Urinary bladder (tissue), 4 donors: ENCODE results near the gene IPCEF1. TPM values are rescaled to one million over a fixed set of nuclear protein-coding genes. Genes with fewer than 3 reads are reported as not detected.

ENCODE experiments used
- DNase-seq: peaks from one replicate; pipeline ENCODE4 v3.0.0-alpha.2; 2015; ENCODE audit errors: extremely low spot score
- H3K27ac ChIP-seq: one replicate; pipeline ENCODE4 v1.5.1; 2013; ENCODE audit warnings: low read depth, mild to moderate bottlenecking, moderate library complexity
- H3K36me3 ChIP-seq: one replicate; pipeline ENCODE4 v1.6.1; 2013; ENCODE audit warnings: mild to moderate bottlenecking, moderate library complexity; ENCODE audit not compliant: insufficient read depth
- H3K4me1 ChIP-seq: one replicate; pipeline ENCODE4 v1.6.1; 2013; ENCODE audit warnings: mild to moderate bottlenecking, moderate library complexity; ENCODE audit not compliant: insufficient read depth
- H3K4me3 ChIP-seq: one replicate; pipeline ENCODE4 v1.5.1; 2013; ENCODE audit warnings: low read depth, low read length
- WGBS: extraction: QIAGEN DNeasy Blood & Tissue Kit; methylation state at CpG from one replicate; pipeline ENCODE4 v1.1.7; 2013; 5-methylcytosine and 5-hydroxymethylcytosine counted together
- polyA plus RNA-seq: library from polyadenylated mRNA; stranded (reverse); fragments of 200-250 nt; gene quantifications from one replicate; pipeline ENCODE4 v1.2.3, GENCODE V29; 2013
- total RNA-seq: library from RNA; depleted of rRNA; stranded (reverse); fragments of >200 nt; gene quantifications from one replicate; pipeline ENCODE4 v1.2.3, GENCODE V29; 2014
- donor health status: healthy with polysubstance abuse.
- donor health status: healthy.

The IPCEF1 gene
- total and polyA plus RNA-seq, 2 donors: 1.1 to 3.0 TPM

- H3K4me3 ChIP-seq: no peak overlapping the region
- WGBS: 98% methylated on average over 7 of the region's 7 CpGs
- DNase-seq: no peak
- no peaks in the 10 kb centered on the region for H3K4me1 ChIP-seq
- no peaks in the 10 kb centered on the region for H3K36me3 ChIP-seq
- no peak overlapping the region for H3K27ac ChIP-seq
These were observed 72.2 kb downstream of the IPCEF1 start for GRCh38 chr6:154284313-154284853.

- Histone ChIP-seq H3K4me3 (no peak overlapping the region), H3K36me3 (no peaks in the 10 kb centered on the region), H3K4me1 (no peaks in the 10 kb centered on the region), H3K27ac (no peak overlapping the region)
- DNase-seq: no peak
- WGBS: 21% methylated on average over 2 of the region's 2 CpGs
These were observed 76.1 kb downstream of the IPCEF1 start for GRCh38 chr6:154280521-154280920.

GRCh38 chr6:154277629-154278017, 79.0 kb downstream of the IPCEF1 start:
- no peak for DNase-seq
- Histone ChIP-seq H3K27ac (no peak overlapping the region), H3K36me3 (no peaks in the 10 kb centered on the region), H3K4me1 (no peaks in the 10 kb centered on the region), H3K4me3 (no peak overlapping the region)
- WGBS: 64% methylated on average over 7 of the region's 7 CpGs

GRCh38 chr6:154276810-154277628, 79.6 kb downstream of the IPCEF1 start:
- Histone ChIP-seq H3K36me3 (no peaks in the 10 kb centered on the region), H3K4me3 (no peak overlapping the region), H3K27ac (no peak overlapping the region), H3K4me1 (no peaks in the 10 kb centered on the region)
- DNase-seq: no peak
- 37% methylated on average over 11 of the region's 11 CpGs for WGBS

- WGBS: 89% methylated on average over 2 of the region's 2 CpGs
- Histone ChIP-seq H3K27ac (no peak overlapping the region), H3K36me3 (no peaks in the 10 kb centered on the region), H3K4me1 (no peaks in the 10 kb centered on the region), H3K4me3 (no peak overlapping the region)
- DNase-seq: no peak
These were observed 82.4 kb downstream of the IPCEF1 start for GRCh38 chr6:154274168-154274567.

GRCh38 chr6:154268486-154268885, 88.1 kb downstream of the IPCEF1 start:
- Histone ChIP-seq H3K27ac (no peak overlapping the region), H3K4me1 (no peaks in the 10 kb centered on the region), H3K36me3 (no peaks in the 10 kb centered on the region), H3K4me3 (no peak overlapping the region)
- no peak for DNase-seq
- WGBS: 86% methylated on average over 3 of the region's 3 CpGs

- Histone ChIP-seq H3K4me1 (no peaks in the 10 kb centered on the region), H3K27ac (no peak overlapping the region), H3K4me3 (no peak overlapping the region), H3K36me3 (no peaks in the 10 kb centered on the region)
- 82% methylated on average over 3 of the region's 3 CpGs for whole genome bisulfite sequencing
- no peak for DNase-seq
These were observed 89.0 kb downstream of the IPCEF1 start for GRCh38 chr6:154267508-154268106.

GRCh38 chr6:154266560-154267099, 90.0 kb downstream of the IPCEF1 start:
- Histone ChIP-seq H3K4me3 (no peak overlapping the region), H3K4me1 (no peaks in the 10 kb centered on the region), H3K36me3 (no peaks in the 10 kb centered on the region), H3K27ac (no peak overlapping the region)
- DNase-seq: no peak

GRCh38 chr6:154261688-154262397, 94.8 kb downstream of the IPCEF1 start:
- Histone ChIP-seq H3K27ac (no peak overlapping the region), H3K4me3 (no peak overlapping the region), H3K36me3 (no peaks in the 10 kb centered on the region), H3K4me1 (no peaks in the 10 kb centered on the region)
- no peak for DNase-seq
- WGBS: 88% methylated on average over 7 of the region's 7 CpGs

- DNase-seq: no peak
- Histone ChIP-seq H3K27ac (no peak overlapping the region), H3K4me3 (no peak overlapping the region), H3K4me1 (no peaks in the 10 kb centered on the region), H3K36me3 (no peaks in the 10 kb centered on the region)
- 78% methylated on average over 4 of the region's 4 CpGs for WGBS
These were observed 98.4 kb downstream of the IPCEF1 start for GRCh38 chr6:154258064-154258757.

- no peaks in the 10 kb centered on the region for H3K36me3 ChIP-seq
- H3K4me3 ChIP-seq: no peak overlapping the region
- DNase-seq: no peak
- no peak overlapping the region for H3K27ac ChIP-seq
- no peaks in the 10 kb centered on the region for H3K4me1 ChIP-seq
- 80% methylated on average over 1 of the region's 1 CpG for WGBS
These were observed 99.5 kb downstream of the IPCEF1 start for GRCh38 chr6:154257067-154257466.

GRCh38 chr6:154252678-154253077, 103.9 kb downstream of the IPCEF1 start:
- Histone ChIP-seq H3K27ac (no peak overlapping the region), H3K36me3 (no peaks in the 10 kb centered on the region), H3K4me3 (no peak overlapping the region), H3K4me1 (no peaks in the 10 kb centered on the region)
- WGBS: 65% methylated on average over 3 of the region's 3 CpGs
- DNase-seq: no peak

- Histone ChIP-seq H3K27ac (no peak overlapping the region), H3K36me3 (no peaks in the 10 kb centered on the region), H3K4me3 (no peak overlapping the region), H3K4me1 (no peaks in the 10 kb centered on the region)
- 87% methylated on average over 4 of the region's 4 CpGs for WGBS
- no peak for DNase-seq
These were observed 105.5 kb downstream of the IPCEF1 start for GRCh38 chr6:154251116-154251515.
